Tracheal epithelial cell (primary cell): ENCODE results near the gene ZNF669. TPM values are rescaled to one million over a fixed set of nuclear protein-coding genes. Genes with fewer than 3 reads are reported as not detected.

Experiments used
- total RNA-seq: library from RNA; depleted of rRNA; stranded (reverse); fragments of >200 nt; gene quantifications from 2 replicates; pipeline ENCODE4 v1.2.1, GENCODE V29; 2014

ZNF669 gene
- total RNA-seq: 9.4 and 15.9 TPM in 2 replicates

GRCh38 chr1:247103859-247104591 is at the start of gene ZNF669:
Gene ZNF669 (minus strand): TSS chr1:247104356. CDS start chr1:247104199, 157 bp downstream.

GRCh38 chr1:247078258-247079140 is 25.7 kb downstream of the ZNF669 start, which contains the start of gene ZNF670:
Gene ZNF670 (minus strand): TSS chr1:247078811. CDS start chr1:247078596, 215 bp downstream.

Other genes with a start within 250 kb of the ZNF669 start
- gene AHCTF1, start 172.4 kb downstream of the ZNF669 start, total RNA-seq: 26.0 and 31.8 TPM in 2 replicates
- gene ZNF695, start 96.3 kb downstream of the ZNF669 start, total RNA-seq: 2.2 TPM in 1 of 2 replicates, not detected in the other
- 2.7 and 3.4 TPM in 2 replicates for gene ZNF670, start 25.5 kb downstream of the ZNF669 start, total RNA-seq
- 33.5 and 40.2 TPM in 2 replicates for gene ZNF124, start 67.7 kb upstream of the ZNF669 start, total RNA-seq
- not detected in 2 replicates for gene VN1R5, start 151.7 kb upstream of the ZNF669 start, total RNA-seq
- gene ZNF496, start 227.5 kb upstream of the ZNF669 start, total RNA-seq: 15.9 and 22.8 TPM in 2 replicates